Left forelimb (tissue), 1 donor: ENCODE data around the gene SMYD3.

ENCODE experiments used
- DNase-seq: peaks from one replicate; pipeline ENCODE4 v3.0.0-alpha.2; 2018; ENCODE audit warnings: low spot score

The SMYD3 gene

GRCh38 chr1:246506674-246507481 is at the start of gene SMYD3:
TSS of gene SMYD3 (minus strand) at chr1:246507279.
- peak; percentile 89 for DNase-seq

GRCh38 chr1:246554201-246554600 is 47.1 kb upstream of the SMYD3 start:
- no peak for DNase-seq

- DNase-seq, result no peak
Measured at GRCh38 chr1:246552110-246552509, 45.0 kb upstream of the SMYD3 start.

- no peak for DNase-seq
Measured at GRCh38 chr1:246550402-246550801, 43.3 kb upstream of the SMYD3 start.

GRCh38 chr1:246549665-246550064 is 42.6 kb upstream of the SMYD3 start:
- no peak for DNase-seq

GRCh38 chr1:246544001-246544400 is 36.9 kb upstream of the SMYD3 start:
- no peak for DNase-seq

DNA sequence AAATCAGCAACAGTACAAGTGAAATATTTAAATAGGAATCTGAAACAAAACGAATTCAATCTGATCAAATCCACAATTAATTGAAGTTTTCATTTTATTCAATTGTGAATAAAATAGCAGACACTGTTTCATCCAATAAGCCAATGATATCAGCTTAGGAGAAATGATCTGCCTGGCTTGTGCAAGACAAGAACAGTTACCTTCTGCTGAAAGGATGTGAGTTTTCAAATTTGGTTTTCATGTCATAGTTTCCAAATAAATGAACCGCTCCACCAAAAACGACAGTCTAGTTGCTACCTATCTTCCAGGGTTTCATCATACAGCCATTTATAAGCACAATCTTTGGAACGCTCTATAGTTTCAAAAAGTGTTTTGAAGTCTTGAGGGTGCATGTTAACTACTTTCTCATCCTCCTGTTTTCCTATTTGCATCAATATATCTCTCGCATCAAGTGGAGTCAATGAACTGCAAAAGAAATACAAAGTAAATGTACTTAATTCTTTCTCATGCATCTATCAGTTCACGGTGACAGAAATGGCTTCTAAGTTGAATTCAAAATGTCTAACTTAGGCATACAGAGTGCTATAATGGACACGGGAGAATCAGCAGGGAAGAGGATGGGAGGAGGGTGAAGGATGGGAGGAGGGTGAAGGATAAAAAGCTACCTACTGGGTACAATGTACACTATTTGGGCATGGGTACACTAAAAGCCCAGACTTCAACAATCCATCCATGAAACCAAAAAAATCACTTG is 33.8 kb upstream of the SMYD3 start:
- no peak for DNase-seq

DNA sequence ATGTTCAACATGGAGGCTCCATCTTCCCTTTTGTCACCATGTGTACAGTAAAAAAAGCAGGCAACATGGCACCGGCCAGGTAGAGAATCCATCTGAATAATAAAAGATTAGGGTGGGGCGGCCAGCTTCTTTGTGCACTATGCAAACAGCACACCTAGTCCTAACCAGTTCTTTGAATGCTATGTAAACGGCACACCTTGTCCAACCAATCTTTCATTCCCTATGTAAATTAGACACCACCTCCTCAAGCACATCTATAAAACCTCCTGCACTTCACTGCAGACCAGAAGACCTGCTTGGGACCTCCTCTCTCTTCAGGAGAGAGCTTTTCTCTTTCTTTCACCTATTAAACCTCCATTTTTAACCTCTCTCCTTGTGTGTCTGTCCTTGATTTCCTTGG is 30.8 kb upstream of the SMYD3 start:
- DNase-seq, result no peak

- DNase-seq, result no peak
Measured at GRCh38 chr1:246537441-246537840, 30.4 kb upstream of the SMYD3 start.

GRCh38 chr1:246534114-246534513 is 27.0 kb upstream of the SMYD3 start:
- DNase-seq, result no peak

DNA sequence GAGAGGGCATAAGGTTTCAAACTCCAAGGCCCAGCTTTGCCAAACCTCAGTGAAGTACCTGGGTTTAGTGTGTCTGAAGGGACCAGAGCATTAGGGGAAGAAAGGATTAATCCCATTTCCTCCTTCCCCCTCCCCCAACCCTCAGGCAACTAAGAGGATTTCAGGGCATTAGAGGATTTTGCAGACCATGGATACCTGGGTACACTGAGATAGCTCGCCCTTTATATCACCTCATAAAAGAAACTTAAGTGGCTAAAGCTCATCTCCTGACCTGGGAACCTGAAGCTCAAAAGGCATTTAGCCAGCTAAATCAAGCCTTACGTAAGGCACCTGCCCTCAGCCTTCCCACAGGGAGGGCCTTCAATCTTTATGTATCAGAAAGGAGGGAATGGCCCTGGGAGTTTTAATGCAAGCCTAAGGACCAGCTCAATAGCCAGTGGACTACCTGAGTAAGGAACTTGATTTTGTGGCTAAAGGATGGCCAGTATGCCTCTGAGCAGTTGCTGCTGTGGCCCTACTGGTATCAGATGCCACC is 26.4 kb upstream of the SMYD3 start:
- no peak for DNase-seq

DNA sequence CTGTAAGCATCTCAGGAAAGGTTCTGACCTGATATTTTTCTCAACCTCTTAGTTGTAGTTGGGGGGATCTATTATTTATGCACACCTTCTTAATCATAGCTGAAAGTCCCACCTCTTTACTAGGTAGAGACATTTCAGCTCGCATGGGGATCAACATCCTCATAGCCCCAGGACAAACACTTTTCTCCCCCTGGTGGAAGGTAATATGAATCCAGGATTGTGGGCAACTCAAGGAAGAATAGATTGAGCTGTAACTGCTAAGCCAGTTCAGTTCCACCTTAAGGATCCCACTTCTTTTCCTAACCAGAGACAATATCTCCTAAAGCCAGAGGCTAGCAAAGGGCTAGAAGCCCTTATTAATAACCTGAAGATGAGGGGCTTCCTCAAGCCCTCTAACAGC is 25.4 kb upstream of the SMYD3 start:
- no peak for DNase-seq

DNA sequence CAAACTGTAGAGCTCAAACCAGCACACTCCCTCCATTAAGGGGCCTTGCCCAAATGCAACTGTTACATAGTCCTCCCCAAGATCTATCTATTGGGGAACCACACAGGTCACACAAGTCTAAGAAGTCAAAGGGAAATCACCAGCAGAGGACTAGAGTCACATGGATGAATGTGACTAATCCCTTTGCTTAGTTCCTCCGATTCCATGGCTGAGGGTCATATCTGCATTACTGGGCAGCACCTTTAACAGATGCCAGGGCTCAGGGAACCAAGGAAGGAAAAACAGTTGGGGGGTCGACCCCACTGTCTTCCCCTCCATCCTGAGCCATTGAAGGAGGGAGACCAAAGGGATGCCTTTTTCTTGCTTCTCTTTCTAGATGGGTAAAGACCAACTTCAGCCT is 23.4 kb upstream of the SMYD3 start:
- DNase-seq, result no peak

DNA sequence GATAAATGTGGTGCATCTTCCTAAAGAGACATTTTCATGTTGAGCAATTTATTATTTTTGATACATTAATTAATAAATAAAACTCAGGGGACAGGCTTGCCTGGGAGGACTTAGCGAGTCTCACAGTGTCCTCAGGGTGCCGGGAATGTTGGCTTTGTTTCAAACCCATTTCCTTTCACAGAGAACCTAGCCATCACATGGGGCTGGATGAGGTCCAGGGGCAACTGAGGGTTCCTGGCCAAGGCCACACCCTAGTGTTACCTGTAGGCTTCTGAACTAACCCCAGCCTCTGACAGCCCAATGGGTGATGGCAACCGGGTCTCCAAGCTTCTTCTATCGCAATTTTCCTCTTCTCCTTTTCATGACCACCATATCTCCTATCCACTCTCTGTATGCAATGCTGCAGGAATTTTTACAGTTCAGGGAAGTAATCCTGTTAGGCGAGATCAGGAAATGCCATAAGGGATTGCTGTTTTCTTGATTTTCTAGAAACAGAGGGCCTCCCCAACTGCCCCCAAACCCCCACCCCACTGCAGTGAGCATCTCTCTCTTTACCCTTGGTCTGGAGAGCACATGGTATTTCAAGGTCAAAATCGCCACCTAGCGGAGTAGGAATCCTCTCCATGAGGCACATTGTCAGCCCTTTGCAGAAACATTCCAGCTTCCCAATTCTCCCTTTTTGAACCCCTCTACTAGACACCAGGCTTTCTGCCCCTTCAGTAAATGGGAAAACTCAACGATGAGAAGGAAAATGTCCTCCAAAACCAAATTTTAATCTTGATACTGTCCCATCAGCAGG is 22.1 kb upstream of the SMYD3 start:
- DNase-seq, result no peak

DNA sequence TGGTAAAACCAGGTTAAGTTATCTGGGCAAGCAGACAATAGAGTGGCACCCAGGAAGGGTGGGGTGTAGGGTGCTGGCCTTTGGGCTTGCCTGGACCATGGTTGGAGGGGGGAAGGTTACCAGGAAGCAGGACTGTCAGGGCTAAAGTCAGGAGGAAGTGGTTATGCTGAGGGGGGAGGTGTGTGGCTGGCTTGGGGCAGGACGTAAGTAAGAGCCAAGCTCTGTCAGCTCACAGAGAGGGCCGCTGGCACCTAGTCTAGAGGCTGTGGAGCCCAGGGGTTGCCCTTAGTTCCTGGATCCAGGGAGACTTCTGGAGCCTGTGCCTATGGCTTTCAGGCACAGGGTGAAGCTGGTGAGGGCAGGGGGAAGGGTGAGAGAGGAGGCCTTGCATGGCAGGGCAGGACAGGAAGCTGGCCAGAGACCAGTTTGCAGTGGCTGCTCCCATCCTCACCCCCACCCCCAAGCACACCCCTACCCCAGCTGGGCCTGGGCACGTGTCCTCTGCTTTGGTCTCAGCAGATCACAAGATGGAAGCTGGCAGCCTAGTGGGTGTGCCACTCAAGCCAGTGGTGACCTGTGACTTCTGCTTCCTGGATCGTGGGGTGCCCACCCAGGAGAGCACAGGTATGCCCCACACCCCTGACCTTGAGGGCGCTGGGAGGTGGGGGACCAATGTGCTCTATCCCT is 20.5 kb upstream of the SMYD3 start:
- DNase-seq, result no peak

- DNase-seq, result no peak
Measured at GRCh38 chr1:246526915-246527314, 19.8 kb upstream of the SMYD3 start.

DNA sequence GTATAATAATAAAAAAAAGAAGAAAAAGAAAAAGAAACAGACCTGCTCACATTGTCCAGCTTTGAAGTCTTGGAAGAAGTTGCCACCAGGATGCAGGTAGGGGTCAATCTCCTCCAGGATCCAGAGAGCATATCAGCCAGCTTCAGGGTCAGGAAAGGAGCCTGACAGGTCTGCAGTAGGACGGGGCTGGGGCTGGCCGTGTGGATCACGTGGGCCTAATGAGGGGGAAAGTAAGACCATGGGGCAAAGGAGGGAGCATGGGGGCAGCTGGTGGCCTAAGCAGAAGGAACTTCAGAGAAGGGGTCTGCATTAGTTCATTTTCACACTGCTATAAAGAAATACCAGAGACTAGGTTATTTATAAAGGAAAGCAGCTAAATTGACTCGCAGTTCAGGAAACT is 19.3 kb upstream of the SMYD3 start:
- DNase-seq, result peak; percentile 45

GRCh38 chr1:246519514-246519913 is 12.4 kb upstream of the SMYD3 start:
- no peak for DNase-seq

DNA sequence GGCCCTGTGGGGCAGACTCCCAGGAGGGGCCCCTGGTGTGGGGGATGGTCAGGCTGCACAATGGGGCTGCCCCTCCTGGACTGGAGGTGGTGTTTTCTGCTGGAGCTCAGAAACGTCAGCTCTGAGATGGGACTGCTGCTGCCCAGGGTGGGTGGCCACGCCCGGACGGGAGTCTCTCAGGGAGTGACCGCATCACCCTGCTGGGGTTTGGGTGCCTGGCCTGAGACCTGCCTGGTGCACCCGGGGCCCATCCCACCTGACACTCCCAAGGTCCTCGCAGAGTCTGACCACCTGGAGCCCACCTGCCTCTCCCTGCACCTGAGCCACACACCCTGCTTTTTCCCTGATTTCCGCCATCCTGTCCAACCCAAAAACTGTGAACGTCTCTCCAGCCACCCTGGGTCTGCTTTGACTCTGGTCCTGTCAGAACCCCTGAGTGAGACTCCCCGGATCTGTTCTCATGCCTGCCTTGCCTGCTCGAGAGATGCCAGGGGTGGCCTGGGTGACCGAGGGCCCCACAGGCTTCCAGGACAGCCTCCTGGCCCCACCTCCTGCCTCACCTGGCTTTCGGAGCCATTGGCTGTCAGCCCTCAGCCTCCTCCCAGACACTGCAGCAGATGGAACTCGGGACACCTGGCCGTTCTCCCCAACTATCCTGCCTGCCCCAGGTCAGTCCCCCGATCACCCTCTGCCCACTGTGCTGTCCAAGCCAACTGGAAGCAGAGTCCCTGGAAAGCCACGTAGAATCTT is 11.6 kb upstream of the SMYD3 start:
- DNase-seq, result no peak

DNA sequence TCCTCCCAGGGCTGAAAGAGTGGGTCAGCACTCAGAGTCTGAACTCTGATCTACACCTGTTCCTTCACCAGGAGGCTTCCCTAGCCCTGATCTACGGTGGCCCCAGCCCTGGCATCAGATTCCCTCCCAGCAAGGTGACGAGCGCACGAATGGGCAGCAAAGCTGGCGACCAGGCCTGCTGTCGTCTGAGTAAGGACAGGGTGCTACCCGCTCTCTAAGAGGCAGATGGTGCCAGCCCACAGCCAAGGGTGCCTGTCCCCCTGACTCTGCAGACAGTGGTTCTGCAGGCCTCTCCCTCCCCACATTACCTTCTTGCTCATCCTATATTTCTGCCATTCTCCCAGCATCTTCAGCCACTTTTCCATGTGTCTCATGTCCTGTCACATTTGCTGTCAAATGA is 10.3 kb upstream of the SMYD3 start:
- no peak for DNase-seq

DNA sequence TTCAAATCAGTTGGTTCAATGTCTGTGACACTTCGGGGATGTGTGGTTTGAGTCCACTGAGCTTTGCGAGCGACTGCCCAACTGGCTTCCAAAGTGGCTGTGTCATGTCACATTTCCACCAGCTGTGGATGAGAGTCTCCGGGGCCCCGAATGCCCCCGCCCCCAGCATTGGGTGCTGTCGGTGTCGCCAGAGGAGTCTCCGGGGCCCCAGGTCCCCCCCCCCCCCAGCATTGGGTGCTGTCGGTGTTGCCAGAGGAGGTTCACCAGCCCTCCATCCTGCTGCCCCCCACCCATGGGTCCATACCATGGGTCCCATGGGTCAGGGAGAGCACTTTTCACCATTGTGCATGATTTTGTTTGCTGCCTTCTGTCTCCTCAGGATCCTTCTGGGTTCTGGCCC is 9.0 kb upstream of the SMYD3 start:
- DNase-seq, result no peak
